HEK293 (cell line): Measurements from ENCODE around the gene THAP11.

Source experiments
- CTCF ChIA-PET: fragments of 350-600 bp; formaldehyde crosslinking; extraction: SDS; loops from one replicate; lab custom pipeline; 2021; ENCODE audit warnings: antibody characterized with exemption; lab: Yijun Ruan, JAX
- POLR2A ChIA-PET: fragments of 300-600 bp; formaldehyde crosslinking; extraction: SDS; loops from one replicate; lab custom pipeline; 2020; ENCODE audit warnings: antibody characterized with exemption, inconsistent platforms; lab: Yijun Ruan, JAX
- H3K27ac ChIP-seq: fragments of 200-500 bp; sonication (Bioruptor generic); 2 replicates; pipeline ENCODE4 v1.5.1; 2014; ENCODE audit warnings: low read depth, low read length, control low read depth, inconsistent platforms; ENCODE audit errors: extremely low read depth
- H3K36me3 ChIP-seq, 2 experiments: fragments of 200-500 bp in 1 of 2; sonication (Bioruptor generic) in 1 of 2; 1 replicate in 1 of 2; 2 replicates in 1 of 2; pipeline ENCODE4 v1.5.1; 2014 to 2017; ENCODE audit warnings: inconsistent platforms in 2 of 2, low read length in 2 of 2; ENCODE audit not compliant: control insufficient read depth in 2 of 2, insufficient read depth in 1 of 2
- H3K4me1 ChIP-seq: fragments of 200-500 bp; sonication (Bioruptor generic); 2 replicates; pipeline ENCODE4 v1.5.1; 2014; ENCODE audit warnings: mild to moderate bottlenecking, low read length, inconsistent platforms; ENCODE audit not compliant: control insufficient read depth, insufficient read depth
- H3K4me3 ChIP-seq: 2 replicates; pipeline ENCODE4 v1.5.1; 2011; ENCODE audit warnings: low read depth, mild to moderate bottlenecking, control low read depth, low read length, moderate library complexity
- H3K9me3 ChIP-seq: fragments of 200-500 bp; sonication (Bioruptor generic); 2 replicates; pipeline ENCODE4 v1.5.1; 2014; ENCODE audit warnings: low read depth, low read length, inconsistent platforms; ENCODE audit not compliant: control insufficient read depth, insufficient read depth
- EGR2 ChIP-seq: fragments of 450-650 bp; formaldehyde crosslinking; IDR thresholded peaks from 2 replicates; pipeline ENCODE4 v1.5.1; 2016; ENCODE audit warnings: low read depth, missing biosample characterization, missing genetic modification characterization
- KLF1 ChIP-seq: fragments of 450-650 bp; formaldehyde crosslinking; IDR thresholded peaks from 2 replicates; pipeline ENCODE4 v1.5.1; 2016; ENCODE audit warnings: missing biosample characterization, missing genetic modification characterization
- PBX3 ChIP-seq: sonication (generic); formaldehyde crosslinking; IDR thresholded peaks from 2 replicates; pipeline ENCODE4 v1.8.1; 2022; ENCODE audit warnings: mild to moderate bottlenecking, moderate library complexity, missing genetic modification reagents
- REPIN1 ChIP-seq: fragments of 450-650 bp; formaldehyde crosslinking; IDR thresholded peaks from 2 replicates; pipeline ENCODE4 v1.5.1; 2017; ENCODE audit warnings: missing biosample characterization, missing genetic modification characterization, low read depth
- SETDB1 ChIP-seq: IDR thresholded peaks from one replicate; pipeline ENCODE4 v1.6.1; 2017; ENCODE audit warnings: mild to moderate bottlenecking, low read length, moderate library complexity, mixed read lengths; ENCODE audit not compliant: insufficient read length
- SP7 ChIP-seq: fragments of 450-650 bp; formaldehyde crosslinking; IDR thresholded peaks from 2 replicates; pipeline ENCODE4 v1.5.1; 2016; ENCODE audit warnings: missing biosample characterization, missing genetic modification characterization
- TRIM28 ChIP-seq: IDR thresholded peaks from 2 replicates; pipeline ENCODE4 v1.6.1; 2011; ENCODE audit warnings: low read length, control low read depth, borderline replicate concordance
- ZBTB1 ChIP-seq: fragments of 450-650 bp; formaldehyde crosslinking; IDR thresholded peaks from 2 replicates; pipeline ENCODE4 v1.5.1; 2016; ENCODE audit warnings: missing biosample characterization, missing genetic modification characterization
- ZBTB49 ChIP-seq: fragments of 450-650 bp; formaldehyde crosslinking; IDR thresholded peaks from 2 replicates; pipeline ENCODE4 v1.5.1; 2016; ENCODE audit warnings: missing biosample characterization, missing genetic modification characterization, low read depth
- ZBTB7A ChIP-seq: fragments of 450-650 bp; formaldehyde crosslinking; IDR thresholded peaks from 2 replicates; pipeline ENCODE4 v1.5.1; 2016; ENCODE audit warnings: low read depth, missing biosample characterization, missing genetic modification characterization
- ZFP41 ChIP-seq: fragments of 450-650 bp; formaldehyde crosslinking; IDR thresholded peaks from 2 replicates; pipeline ENCODE4 v1.5.1; 2016; ENCODE audit warnings: missing biosample characterization, missing genetic modification characterization, borderline replicate concordance
- ZNF132 ChIP-seq: fragments of 450-650 bp; formaldehyde crosslinking; IDR thresholded peaks from 2 replicates; pipeline ENCODE4 v1.5.1; 2017; ENCODE audit warnings: missing biosample characterization, missing genetic modification characterization, borderline replicate concordance
- ZNF184 ChIP-seq: fragments of 450-650 bp; IDR thresholded peaks from 2 replicates; pipeline ENCODE4 v1.5.1; 2018; ENCODE audit warnings: missing biosample characterization, mild to moderate bottlenecking, missing genetic modification characterization
- ZNF2 ChIP-seq: fragments of 450-650 bp; formaldehyde crosslinking; IDR thresholded peaks from 2 replicates; pipeline ENCODE4 v1.5.1; 2016; ENCODE audit warnings: missing biosample characterization, missing genetic modification characterization
- ZNF335 ChIP-seq: fragments of 450-650 bp; formaldehyde crosslinking; conservative IDR thresholded peaks from 2 replicates; pipeline ENCODE4 v1.5.1; 2016; ENCODE audit warnings: missing biosample characterization, missing genetic modification characterization
- ZNF350 ChIP-seq: fragments of 450-650 bp; formaldehyde crosslinking; IDR thresholded peaks from 2 replicates; pipeline ENCODE4 v1.5.0; 2017; ENCODE audit warnings: missing biosample characterization, mild to moderate bottlenecking, missing genetic modification characterization
- ZNF473 ChIP-seq: fragments of 450-650 bp; formaldehyde crosslinking; IDR thresholded peaks from 2 replicates; pipeline ENCODE4 v1.5.1; 2017; ENCODE audit warnings: missing biosample characterization, missing genetic modification characterization
- ZNF488 ChIP-seq: fragments of 450-650 bp; formaldehyde crosslinking; IDR thresholded peaks from 2 replicates; pipeline ENCODE4 v1.5.1; 2016; ENCODE audit warnings: missing biosample characterization, missing genetic modification characterization
- ZNF501 ChIP-seq: fragments of 450-650 bp; formaldehyde crosslinking; IDR thresholded peaks from 2 replicates; pipeline ENCODE4 v1.5.1; 2016; ENCODE audit warnings: missing biosample characterization, missing genetic modification characterization
- ZNF518A ChIP-seq: fragments of 450-650 bp; formaldehyde crosslinking; conservative IDR thresholded peaks from 2 replicates; pipeline ENCODE4 v1.5.1; 2016; ENCODE audit warnings: low read depth, missing biosample characterization, missing genetic modification characterization
- ZNF530 ChIP-seq: fragments of 450-650 bp; formaldehyde crosslinking; IDR thresholded peaks from 2 replicates; pipeline ENCODE4 v1.5.1; 2016; ENCODE audit warnings: low read depth, missing biosample characterization, missing genetic modification characterization
- ZNF600 ChIP-seq: fragments of 450-650 bp; formaldehyde crosslinking; IDR thresholded peaks from 2 replicates; pipeline ENCODE4 v1.5.1; 2016; ENCODE audit warnings: missing biosample characterization, missing genetic modification characterization
- ZNF624 ChIP-seq: fragments of 450-650 bp; formaldehyde crosslinking; IDR thresholded peaks from 2 replicates; pipeline ENCODE4 v1.5.1; 2017; ENCODE audit warnings: missing biosample characterization, missing genetic modification characterization
- ZNF654 ChIP-seq: fragments of 450-650 bp; formaldehyde crosslinking; IDR thresholded peaks from 2 replicates; pipeline ENCODE4 v1.5.1; 2016; ENCODE audit warnings: low read depth, missing biosample characterization, missing genetic modification characterization
- ZNF660 ChIP-seq: fragments of 450-650 bp; IDR thresholded peaks from 2 replicates; pipeline ENCODE4 v1.5.1; 2018; ENCODE audit warnings: missing biosample characterization, mild to moderate bottlenecking, missing genetic modification characterization
- ZNF670 ChIP-seq: fragments of 450-650 bp; formaldehyde crosslinking; IDR thresholded peaks from 2 replicates; pipeline ENCODE4 v1.5.1; 2016; ENCODE audit warnings: missing biosample characterization, missing genetic modification characterization, low read depth
- ZNF707 ChIP-seq: fragments of 450-650 bp; formaldehyde crosslinking; IDR thresholded peaks from 2 replicates; pipeline ENCODE4 v1.5.1; 2016; ENCODE audit warnings: missing biosample characterization, missing genetic modification characterization

Gene THAP11

GRCh38 chr16:67846063-67846319 lies 3.9 kb downstream of the THAP11 start:
- ChIA-PET CTCF (interaction anchor here (0.6 to 1.7 kb wide), 2 partner anchors 31 to 38 kb away, joined by 3 to 6 read pairs; partner anchors contain the start of gene NRN1L), POLR2A (interaction anchor here (0.8 to 4.3 kb wide), 13 partner anchors 12 to 324 kb away, joined by 3 to 38 read pairs (median 5); partner anchors contain the start of genes ACD, DDX28, DUS2 and EDC4)
- H3K27ac ChIP-seq = peak overlapping the region; percentile 92
- no peaks in the 10 kb centered on the region for H3K9me3 ChIP-seq
- H3K4me3 ChIP-seq = peak overlapping the region; percentile 91
- H3K4me1 ChIP-seq = peaks cover 16% of the 10 kb centered on the region
- no peak for TF ChIP-seq ZFP41
- no peak for TF ChIP-seq ZBTB1 (tag by site-specific recombination)
- no peak for TF ChIP-seq ZNF132 (tag by site-specific recombination)
- no peak for TF ChIP-seq ZBTB7A
- no peak for TF ChIP-seq TRIM28
- TF ChIP-seq ZNF184 (tag by site-specific recombination) = no peak
- TF ChIP-seq SETDB1 = no peak
- no peak for TF ChIP-seq ZNF654 (tag by site-specific recombination)
- no peak for TF ChIP-seq ZNF518A (tag by site-specific recombination)
- no peak for TF ChIP-seq ZNF660
- no peak for TF ChIP-seq ZNF707 (tag by site-specific recombination)
- no peak for TF ChIP-seq ZNF670 (tag by site-specific recombination)
- TF ChIP-seq SP7 (tag by site-specific recombination) = no peak
- no peak for TF ChIP-seq REPIN1
- TF ChIP-seq ZNF501 (tag by site-specific recombination) = no peak
- TF ChIP-seq ZNF600 (tag by site-specific recombination) = no peak
- TF ChIP-seq ZNF488 (tag by site-specific recombination) = no peak
- H3K36me3 ChIP-seq = peaks cover 0 to 32% of the 10 kb centered on the region in 2 experiments; a peak in 2 of 3 replicates

- no peaks in the 10 kb centered on the region for H3K9me3 ChIP-seq
- peaks cover 0 to 32% of the 10 kb centered on the region in 2 experiments; a peak in 2 of 3 replicates for H3K36me3 ChIP-seq
- H3K27ac ChIP-seq = peak within 1 kb of the TSS; percentile 92
- H3K4me1 ChIP-seq = peaks cover 16% of the 10 kb centered on the region
- CTCF ChIA-PET = interaction anchor here (0.6 to 1.7 kb wide), 4 partner anchors 19 to 38 kb away, joined by 3 to 6 read pairs (median 3); partner anchors contain the start of gene NRN1L
- POLR2A ChIA-PET = interaction anchor here (0.6 to 4.3 kb wide), 14 partner anchors 13 to 325 kb away, joined by 3 to 38 read pairs (median 5); partner anchors contain the start of genes ACD, DDX28, DUS2 and EDC4
- peak within 1 kb of the TSS; percentile 91 for H3K4me3 ChIP-seq
- TF ChIP-seq ZNF2 (0 out of 2 replicates have a peak, but pooled peaks have one; percentile 61), KLF1 (tag by site-specific recombination) (peak; percentile 88), ZNF335 (tag by site-specific recombination) (peak; percentile 98), PBX3 (CRISPR knock-in tag) (peak; percentile 73), EGR2 (tag by site-specific recombination) (no peak; the same call in 1 of the 2 replicates), ZNF530 (tag by site-specific recombination) (no peak), ZBTB49 (tag by site-specific recombination) (no peak), ZNF350 (no peak), ZNF473 (tag by site-specific recombination) (no peak), ZNF624 (tag by site-specific recombination) (no peak)
These were observed 4.4 kb downstream of the THAP11 start, which contains the start of gene NUTF2 for GRCh38 chr16:67846320-67847063. TSS of gene NUTF2 (plus strand) at chr16:67846933. CDS start at chr16:67865131, 18,198 bp downstream.
